Activated gamma-delta T cell treated with anti-CD3 and anti-CD28 coated beads, Interleukin-2, amount 50 U/mL, for 16 hours (primary cell): Measurements from ENCODE around the gene DCC.

Experiments
- DNase-seq: peaks from one replicate; pipeline ENCODE4 v3.0.0-alpha.2; 2020; ENCODE audit warnings: low read depth

The DCC gene

GRCh38 chr18:53521068-53521467 lies 1181.1 kb downstream of the DCC start:
- DNase-seq, result no peak

GRCh38 chr18:53526101-53526870 lies 1186.3 kb downstream of the DCC start:
- no peak for DNase-seq

GRCh38 chr18:53527365-53527764 lies 1187.4 kb downstream of the DCC start:
- DNase-seq, result no peak

- no peak for DNase-seq
Measured at GRCh38 chr18:53531187-53531586, 1191.2 kb downstream of the DCC start.

- DNase-seq, result no peak
Measured at GRCh38 chr18:53531896-53532295, 1191.9 kb downstream of the DCC start.

- no peak for DNase-seq
Measured at GRCh38 chr18:53534203-53534602, 1194.2 kb downstream of the DCC start.

GRCh38 chr18:53534695-53535094 lies 1194.7 kb downstream of the DCC start:
- no peak for DNase-seq

- no peak for DNase-seq
Measured at GRCh38 chr18:53536908-53537307, 1196.9 kb downstream of the DCC start.

- no peak for DNase-seq
Measured at GRCh38 chr18:53541924-53542323, 1201.9 kb downstream of the DCC start.

GRCh38 chr18:53543711-53544110 lies 1203.7 kb downstream of the DCC start:
- DNase-seq, result no peak

GRCh38 chr18:53544917-53545316 lies 1204.9 kb downstream of the DCC start:
- no peak for DNase-seq

GRCh38 chr18:53551868-53552426 lies 1212.0 kb downstream of the DCC start:
- DNase-seq, result no peak

GRCh38 chr18:53553030-53553429 lies 1213.0 kb downstream of the DCC start:
- DNase-seq, result no peak

- DNase-seq, result no peak
Measured at GRCh38 chr18:53556450-53556849, 1216.5 kb downstream of the DCC start.

GRCh38 chr18:53560546-53560945 lies 1220.5 kb downstream of the DCC start:
- DNase-seq, result no peak

GRCh38 chr18:53566626-53567025 lies 1226.6 kb downstream of the DCC start:
- DNase-seq, result no peak

- DNase-seq, result no peak
Measured at GRCh38 chr18:53567929-53568574, 1228.1 kb downstream of the DCC start.
